Neuronal stem cell (in vitro differentiated cells): Measurements from ENCODE around the gene ITPRIPL2.

Source experiments
- DNase-seq: peaks from one replicate; pipeline ENCODE4 v3.0.0-alpha.2; 2013; ENCODE audit warnings: low spot score
- H2AFZ ChIP-seq: one replicate; pipeline ENCODE4 v1.6.1; 2013; ENCODE audit warnings: mild to moderate bottlenecking, low read length, inconsistent platforms
- H2AK5ac ChIP-seq: 2 replicates; pipeline ENCODE4 v1.6.1; 2013; ENCODE audit warnings: low read depth, mild to moderate bottlenecking, inconsistent platforms, low read length, moderate library complexity, mixed read lengths
- H2BK120ac ChIP-seq: 2 replicates; pipeline ENCODE4 v1.6.1; 2013; ENCODE audit warnings: low read depth, mild to moderate bottlenecking, inconsistent platforms, low read length, moderate library complexity, mixed read lengths
- H2BK12ac ChIP-seq: one replicate; pipeline ENCODE4 v1.6.1; 2013; ENCODE audit warnings: low read length, inconsistent platforms
- H2BK15ac ChIP-seq: 2 replicates; pipeline ENCODE4 v1.6.1; 2013; ENCODE audit warnings: mild to moderate bottlenecking, low read length, inconsistent platforms, mixed read lengths
- H2BK5ac ChIP-seq: one replicate; pipeline ENCODE4 v1.6.1; 2013; ENCODE audit warnings: inconsistent platforms, mild to moderate bottlenecking, low read length, moderate library complexity
- H3K14ac ChIP-seq: one replicate; pipeline ENCODE4 v1.6.1; 2013; ENCODE audit warnings: low read length, inconsistent platforms
- H3K18ac ChIP-seq: 2 replicates; pipeline ENCODE4 v1.6.1; 2013; ENCODE audit warnings: low read length, inconsistent platforms
- H3K23ac ChIP-seq: 2 replicates; pipeline ENCODE4 v1.6.1; 2013; ENCODE audit warnings: low read depth, mild to moderate bottlenecking, mixed read lengths, low read length, inconsistent platforms; ENCODE audit not compliant: poor library complexity
- H3K27ac ChIP-seq: replicated peaks from 3 replicates; pipeline ENCODE4 v1.5.1; 2013; ENCODE audit warnings: low read length, inconsistent platforms
- H3K27me3 ChIP-seq, 3 experiments: 2 replicates each; pipeline ENCODE4 v1.6.1; 2013; ENCODE audit warnings: low read length in 3 of 3, mild to moderate bottlenecking in 2 of 3, inconsistent platforms in 1 of 3, low read depth in 1 of 3, mixed read lengths in 1 of 3, moderate library complexity in 1 of 3; ENCODE audit not compliant: control insufficient read depth in 3 of 3, insufficient read depth in 3 of 3
- H3K36me3 ChIP-seq, 2 donors: replicated peaks in 1 of 2; 2 replicates each; pipeline ENCODE4 v1.6.1; 2013; ENCODE audit warnings: low read length in 2 of 2; ENCODE audit not compliant: control insufficient read depth in 2 of 2, insufficient read depth in 2 of 2
- H3K4ac ChIP-seq: 2 replicates; pipeline ENCODE4 v1.6.1; 2013; ENCODE audit warnings: inconsistent platforms, mild to moderate bottlenecking, low read length, moderate library complexity
- H3K4me1 ChIP-seq, 2 donors: 1 replicate in 1 of 2; 2 replicates in 1 of 2; pipeline ENCODE4 v1.6.1; 2013; ENCODE audit warnings: low read length in 2 of 2, low read depth in 1 of 2; ENCODE audit not compliant: control insufficient read depth in 2 of 2, insufficient read depth in 1 of 2
- H3K4me2 ChIP-seq: one replicate; pipeline ENCODE4 v1.6.1; 2013; ENCODE audit warnings: mild to moderate bottlenecking, low read length, inconsistent platforms; ENCODE audit not compliant: insufficient read depth, poor library complexity, severe bottlenecking
- H3K4me3 ChIP-seq, 2 donors: 2 replicates each; pipeline ENCODE4 v1.5.1; 2013; ENCODE audit warnings: low read length in 2 of 2, mild to moderate bottlenecking in 2 of 2, inconsistent platforms in 1 of 2, moderate library complexity in 1 of 2
- H3K79me1 ChIP-seq: one replicate; pipeline ENCODE4 v1.6.1; 2013; ENCODE audit warnings: low read depth, mild to moderate bottlenecking, inconsistent platforms, low read length, moderate library complexity
- H3K9ac ChIP-seq: one replicate; pipeline ENCODE4 v1.6.1; 2013; ENCODE audit warnings: mild to moderate bottlenecking, low read depth, low read length, inconsistent platforms; ENCODE audit not compliant: poor library complexity
- H3K9me3 ChIP-seq, 2 donors: replicated peaks in 1 of 2; 2 replicates each; pipeline versions ENCODE3 to v1.6.1; 2013; ENCODE audit warnings: low read length in 2 of 2, mild to moderate bottlenecking in 2 of 2, inconsistent platforms in 1 of 2, low read depth in 1 of 2, mixed read lengths in 1 of 2, moderate library complexity in 1 of 2; ENCODE audit not compliant: control insufficient read depth in 2 of 2, insufficient read depth in 1 of 2
- H4K8ac ChIP-seq: one replicate; pipeline ENCODE4 v1.6.1; 2013; ENCODE audit warnings: low read depth, mild to moderate bottlenecking, inconsistent platforms, low read length, moderate library complexity
- H4K91ac ChIP-seq: one replicate; pipeline ENCODE4 v1.6.1; 2013; ENCODE audit warnings: low read length, low read depth, mild to moderate bottlenecking, inconsistent platforms; ENCODE audit not compliant: poor library complexity
- WGBS, 2 donors: extraction: QIAGEN DNeasy Blood & Tissue Kit; methylation state at CpG; one replicate each; pipeline ENCODE4 v1.1.7; 2013; ENCODE audit warnings: missing lambda C conversion rate in 2 of 2, mixed read lengths in 1 of 2; ENCODE audit not compliant: insufficient read length in 2 of 2, insufficient replicate concordance in 1 of 2; ENCODE audit errors: extremely low coverage in 2 of 2; 5-methylcytosine and 5-hydroxymethylcytosine counted together

ITPRIPL2 gene

DNA sequence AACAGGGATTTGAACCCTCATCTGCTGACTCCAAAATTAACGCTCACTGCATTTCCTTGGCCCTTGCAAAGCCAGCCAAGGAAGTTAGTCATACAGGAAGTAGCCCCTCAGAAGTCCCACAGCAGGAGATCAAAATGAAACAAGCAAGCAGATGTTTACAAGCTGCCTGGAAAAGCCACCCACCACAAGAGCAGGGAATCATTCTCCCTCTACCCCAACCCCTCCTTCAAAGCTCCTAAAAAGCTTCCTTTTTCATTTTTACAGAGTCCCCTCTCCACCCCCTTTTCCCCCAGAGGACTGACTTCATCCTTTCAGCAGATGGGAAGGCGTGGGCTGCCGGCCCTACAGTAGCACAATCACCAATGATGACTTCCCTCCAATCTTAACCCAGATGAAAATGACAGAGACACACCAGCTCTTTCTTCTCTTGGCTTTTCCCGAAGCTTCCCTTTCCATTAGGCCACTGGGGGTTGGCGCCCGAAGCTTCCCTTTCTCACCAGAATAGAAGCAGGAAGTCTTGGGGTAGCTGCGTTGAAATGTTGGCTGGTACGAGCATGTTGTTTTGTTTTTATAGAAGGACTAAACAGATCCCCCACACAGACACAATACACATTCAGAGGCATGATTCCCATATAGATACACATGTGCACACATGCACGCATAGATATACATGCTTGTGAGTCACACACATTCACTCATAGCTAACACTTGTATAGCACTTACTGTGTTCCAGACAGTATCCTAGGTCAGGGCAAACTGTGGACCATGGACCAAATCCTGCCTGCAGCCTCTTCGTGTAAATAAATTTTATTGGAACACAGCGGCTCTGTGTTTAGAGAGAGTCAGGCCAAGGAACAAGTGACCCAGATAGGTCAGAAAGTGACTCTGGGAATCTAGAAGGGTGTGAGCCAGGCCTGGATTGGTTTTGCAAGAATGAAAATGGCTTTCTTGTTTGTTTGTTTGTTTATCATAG lies 17.4 kb downstream of the ITPRIPL2 start:
- Histone ChIP-seq H3K4me2 (no peak overlapping the region), H2BK15ac (no peak overlapping the region), H2AFZ (peak overlapping the region; percentile 90), H2BK120ac (no peak overlapping the region), H3K4me1 (peaks cover 0 to 13% of the 10 kb centered on the region in 2 donors), H4K91ac (no peak overlapping the region), H2BK5ac (no peak overlapping the region), H4K8ac (no peak overlapping the region), H3K9me3 (peaks cover 0 to 2% of the 10 kb centered on the region in 2 donors), H2AK5ac (no peak overlapping the region), H3K23ac (no peak overlapping the region), H3K9ac (no peak overlapping the region), H3K79me1 (no peaks in the 10 kb centered on the region), H2BK12ac (no peak overlapping the region), H3K14ac (no peak overlapping the region), H3K4ac (no peak overlapping the region), H3K18ac (no peak overlapping the region), H3K36me3 (no peaks in the 10 kb centered on the region), H3K27ac (no peak overlapping the region), H3K4me3 (no peak overlapping the region), H3K27me3 (no peaks in the 10 kb centered on the region)
- DNase-seq = no peak
- no CpG with 5 or more reads among the region's 11 CpGs for WGBS, 2 donors

DNA sequence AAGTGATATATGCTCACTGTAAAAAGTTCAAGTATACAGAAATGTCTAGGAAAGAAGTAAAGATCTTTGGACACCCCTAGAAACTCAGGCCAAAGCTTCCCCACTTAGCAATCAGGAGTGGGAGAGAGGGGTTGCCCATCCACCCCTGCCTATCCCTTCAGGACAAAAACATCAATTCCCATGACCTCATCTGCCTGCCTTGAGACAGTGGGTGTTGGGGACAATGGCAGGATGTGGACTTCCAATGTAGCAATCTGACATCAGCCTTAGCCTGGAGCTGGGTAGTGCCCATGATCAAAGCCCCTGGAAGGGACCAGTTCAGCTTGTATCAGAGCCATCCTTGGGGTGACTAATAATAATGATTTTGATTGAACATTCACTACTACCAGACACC lies 18.1 kb downstream of the ITPRIPL2 start:
- no peaks in the 10 kb centered on the region for H3K27me3 ChIP-seq
- peak overlapping the region; percentile 90 for H2AFZ ChIP-seq
- H4K91ac ChIP-seq = no peak overlapping the region
- H3K79me1 ChIP-seq = no peaks in the 10 kb centered on the region
- no peak overlapping the region for H4K8ac ChIP-seq
- H3K4me3 ChIP-seq = no peak overlapping the region
- no peak overlapping the region for H2BK15ac ChIP-seq
- no peak overlapping the region for H3K27ac ChIP-seq
- H3K9me3 ChIP-seq = no peaks in the 10 kb centered on the region
- H3K4me2 ChIP-seq = no peak overlapping the region
- H3K9ac ChIP-seq = no peak overlapping the region
- H3K23ac ChIP-seq = no peak overlapping the region
- no peak overlapping the region for H3K14ac ChIP-seq
- H3K4ac ChIP-seq = no peak overlapping the region
- H3K36me3 ChIP-seq = no peaks in the 10 kb centered on the region
- H3K18ac ChIP-seq = no peak overlapping the region
- peaks cover 0 to 13% of the 10 kb centered on the region in 2 donors for H3K4me1 ChIP-seq
- no peak overlapping the region for H2BK120ac ChIP-seq
- H2AK5ac ChIP-seq = no peak overlapping the region
- no peak overlapping the region for H2BK5ac ChIP-seq
- no peak overlapping the region for H2BK12ac ChIP-seq
- no peak for DNase-seq

DNA sequence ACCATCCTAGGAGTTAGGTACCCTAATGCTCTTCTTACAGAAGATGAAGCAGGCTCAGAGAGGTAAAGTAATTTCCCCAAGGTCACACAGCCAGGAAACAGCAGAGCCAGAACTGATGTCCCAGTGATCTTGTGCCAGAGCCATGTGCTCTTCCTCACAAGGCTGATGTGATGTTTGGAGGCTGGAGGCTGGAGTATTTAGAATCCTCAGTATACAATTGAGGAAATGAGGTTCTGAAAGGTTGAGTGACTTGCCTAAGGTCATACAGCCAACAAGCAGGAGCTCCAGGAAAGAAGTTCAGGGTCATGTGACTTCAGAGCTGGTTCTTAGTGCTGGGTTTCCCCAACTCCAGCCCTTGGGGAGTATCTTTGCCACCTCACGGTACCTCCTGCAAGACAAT lies 18.5 kb downstream of the ITPRIPL2 start:
- Histone ChIP-seq H3K9ac (no peak overlapping the region), H3K4ac (no peak overlapping the region), H4K91ac (no peak overlapping the region), H3K23ac (no peak overlapping the region), H3K36me3 (no peaks in the 10 kb centered on the region), H4K8ac (no peak overlapping the region), H2BK12ac (no peak overlapping the region), H2BK5ac (no peak overlapping the region), H3K4me1 (peaks cover 0 to 13% of the 10 kb centered on the region in 2 donors), H3K4me2 (no peak overlapping the region), H3K9me3 (no peaks in the 10 kb centered on the region), H3K4me3 (no peak overlapping the region), H3K27ac (no peak overlapping the region), H3K14ac (no peak overlapping the region), H3K27me3 (no peaks in the 10 kb centered on the region), H2BK120ac (no peak overlapping the region), H3K18ac (no peak overlapping the region), H2AFZ (no peak overlapping the region), H3K79me1 (no peaks in the 10 kb centered on the region), H2AK5ac (no peak overlapping the region), H2BK15ac (no peak overlapping the region)
- WGBS, 2 donors = no CpG with 5 or more reads among the region's 1 CpG
- DNase-seq = no peak

DNA sequence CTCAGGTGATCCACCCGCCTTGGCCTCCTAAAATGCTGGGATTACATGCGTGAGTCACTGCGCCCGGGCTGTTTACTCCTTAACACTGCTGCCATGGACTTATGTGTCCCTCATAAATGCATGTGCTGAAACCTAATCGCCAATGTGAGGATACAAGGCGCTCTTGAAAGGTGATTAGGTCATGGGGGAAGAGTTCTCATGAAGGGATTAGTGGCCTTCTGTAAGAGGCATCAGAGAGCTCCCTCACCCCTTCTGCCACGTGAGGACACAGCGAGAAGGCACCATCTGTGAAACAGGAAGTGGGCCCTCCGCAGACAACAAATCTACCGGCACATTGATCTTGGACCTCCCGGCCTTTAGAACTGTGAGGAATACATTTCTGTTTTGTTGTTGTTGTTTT lies 19.1 kb downstream of the ITPRIPL2 start:
- H3K4ac ChIP-seq = no peak overlapping the region
- H3K36me3 ChIP-seq = no peaks in the 10 kb centered on the region
- no peak overlapping the region for H3K4me3 ChIP-seq
- H3K9me3 ChIP-seq = no peaks in the 10 kb centered on the region
- peaks cover 0 to 13% of the 10 kb centered on the region in 2 donors for H3K4me1 ChIP-seq
- no peak overlapping the region for H2BK12ac ChIP-seq
- no peak overlapping the region for H2BK120ac ChIP-seq
- H2AK5ac ChIP-seq = no peak overlapping the region
- H3K23ac ChIP-seq = no peak overlapping the region
- no peak overlapping the region for H3K14ac ChIP-seq
- no peak overlapping the region for H4K8ac ChIP-seq
- no peak overlapping the region for H2BK5ac ChIP-seq
- no peak overlapping the region for H3K4me2 ChIP-seq
- no peaks in the 10 kb centered on the region for H3K27me3 ChIP-seq
- no peak overlapping the region for H3K27ac ChIP-seq
- no peaks in the 10 kb centered on the region for H3K79me1 ChIP-seq
- no peak overlapping the region for H3K9ac ChIP-seq
- no peak for DNase-seq
- WGBS, 2 donors = no CpG with 5 or more reads among the region's 11 CpGs
- no peak overlapping the region for H3K18ac ChIP-seq
- H2BK15ac ChIP-seq = no peak overlapping the region
- H2AFZ ChIP-seq = no peak overlapping the region
- no peak overlapping the region for H4K91ac ChIP-seq
